ENCODE data around the gene ERF. TPM values are rescaled to one million over a fixed set of nuclear protein-coding genes. Genes with fewer than 3 reads are reported as not detected.
"Not testable (repeated sequence)": the region's sequence is repeated elsewhere in the genome, so short reads cannot be mapped to it uniquely, and the experiment has no call there.

ERF gene
- polyA plus RNA-seq, 12 donors, result 27.1 to 66.4 (median 32.7) TPM; not detected in 1

DNA sequence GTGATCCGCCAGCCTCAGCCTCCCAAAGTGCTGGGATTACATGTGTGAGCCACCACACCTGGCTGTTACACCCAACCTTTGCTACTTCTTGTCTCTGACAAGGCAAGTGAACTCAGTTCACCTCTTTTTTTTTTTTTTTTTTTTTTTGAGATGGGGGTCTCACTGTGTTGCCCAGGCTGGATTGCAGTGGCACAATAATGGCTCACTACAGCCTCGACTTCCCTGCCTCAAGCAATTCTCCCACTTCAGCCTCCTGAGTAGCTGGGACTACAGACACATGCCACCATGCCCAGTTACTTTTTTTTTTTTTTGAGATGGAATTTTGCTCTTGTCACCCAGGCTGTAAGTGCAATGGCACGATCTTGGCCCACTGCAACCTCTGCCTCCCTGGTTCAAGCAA is 2.9 kb upstream of the ERF start:
- not testable (repeated sequence) for DNase-seq

DNA sequence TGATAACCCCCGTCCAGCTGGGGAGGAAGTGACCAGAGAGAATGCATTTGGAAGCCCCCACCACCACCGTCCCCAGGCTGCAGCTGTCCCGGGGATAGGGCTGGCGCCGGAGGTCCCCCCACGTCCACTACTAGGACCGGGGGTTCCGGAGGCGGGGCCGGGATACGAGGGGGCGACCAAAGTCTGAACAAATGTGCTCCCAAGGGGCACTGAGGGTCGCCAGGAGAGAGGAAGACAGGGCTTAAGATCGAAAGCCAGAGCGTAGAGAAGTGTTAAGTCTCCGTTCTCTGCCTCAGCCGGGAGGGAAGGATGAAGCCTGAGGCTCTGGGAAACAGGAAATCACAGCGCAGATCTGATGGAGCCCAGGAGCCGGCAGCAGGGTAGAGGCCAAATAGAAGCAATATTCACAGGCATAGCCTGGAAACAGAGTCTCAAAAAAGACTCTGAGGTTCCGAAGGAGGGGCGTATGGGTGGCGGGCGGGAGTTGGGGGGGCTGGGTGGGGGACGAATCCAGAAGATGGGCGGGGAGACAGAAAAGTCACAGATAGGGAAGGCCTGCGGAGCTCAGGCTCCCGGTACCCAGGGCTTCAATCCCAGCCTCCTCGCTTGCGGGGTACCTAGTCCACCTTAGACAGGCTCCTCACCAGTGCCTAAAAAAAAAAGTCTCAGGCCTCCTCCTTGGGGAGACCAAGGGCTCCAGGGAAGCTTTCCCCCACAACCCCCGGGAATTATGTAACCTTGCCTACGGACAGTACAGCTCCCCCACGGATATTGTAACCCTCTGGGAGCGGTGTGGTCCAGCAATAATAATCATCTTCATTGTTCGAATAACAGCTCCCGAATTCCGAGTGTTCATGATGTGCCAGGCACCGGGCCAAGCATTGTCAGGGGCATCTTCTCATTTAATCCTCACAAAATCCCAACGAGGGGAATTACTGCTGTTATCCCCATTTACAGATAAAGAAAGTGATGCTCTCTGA is 1.1 kb upstream of the ERF start:
- peak; percentile 77 for DNase-seq

DNA sequence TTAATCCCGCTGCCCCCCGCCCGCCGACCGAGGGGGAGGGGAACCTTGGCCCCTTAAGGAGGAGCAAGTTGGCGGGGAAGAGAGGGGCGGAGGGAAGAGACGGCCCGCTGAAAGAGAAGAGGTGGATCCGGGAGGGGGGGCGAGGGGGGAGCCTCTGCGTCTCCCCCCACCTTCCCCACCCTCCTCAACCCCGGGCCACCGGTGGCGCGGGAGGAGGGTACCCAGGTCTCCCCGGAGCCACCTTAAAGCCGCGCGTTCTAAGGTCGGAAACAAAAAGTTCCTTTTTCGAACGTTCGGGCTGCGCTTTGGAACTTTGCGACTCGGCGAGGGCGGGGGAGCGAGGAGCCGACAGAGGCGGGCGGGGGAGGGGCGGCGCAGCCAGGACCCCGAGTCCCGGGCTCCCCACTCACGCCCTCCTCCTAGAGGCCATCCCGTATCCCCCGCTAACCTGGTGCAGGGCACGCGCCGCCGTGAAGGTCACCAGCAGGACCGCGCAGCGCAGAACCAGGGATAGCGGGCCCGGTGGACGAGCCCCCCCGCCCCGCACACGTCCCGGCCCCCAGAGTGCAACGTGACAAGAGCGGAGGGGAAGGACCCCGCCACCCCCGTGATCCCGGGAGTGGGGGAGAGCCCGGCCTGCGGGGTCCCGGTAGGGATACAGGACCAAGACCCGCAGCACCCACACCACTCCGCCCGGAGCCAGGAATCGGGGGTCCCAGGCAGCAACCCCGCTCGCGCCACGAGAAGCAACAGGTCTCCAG is 659 bp downstream of the ERF start:
- DNase-seq, result peak; percentile 85

DNA sequence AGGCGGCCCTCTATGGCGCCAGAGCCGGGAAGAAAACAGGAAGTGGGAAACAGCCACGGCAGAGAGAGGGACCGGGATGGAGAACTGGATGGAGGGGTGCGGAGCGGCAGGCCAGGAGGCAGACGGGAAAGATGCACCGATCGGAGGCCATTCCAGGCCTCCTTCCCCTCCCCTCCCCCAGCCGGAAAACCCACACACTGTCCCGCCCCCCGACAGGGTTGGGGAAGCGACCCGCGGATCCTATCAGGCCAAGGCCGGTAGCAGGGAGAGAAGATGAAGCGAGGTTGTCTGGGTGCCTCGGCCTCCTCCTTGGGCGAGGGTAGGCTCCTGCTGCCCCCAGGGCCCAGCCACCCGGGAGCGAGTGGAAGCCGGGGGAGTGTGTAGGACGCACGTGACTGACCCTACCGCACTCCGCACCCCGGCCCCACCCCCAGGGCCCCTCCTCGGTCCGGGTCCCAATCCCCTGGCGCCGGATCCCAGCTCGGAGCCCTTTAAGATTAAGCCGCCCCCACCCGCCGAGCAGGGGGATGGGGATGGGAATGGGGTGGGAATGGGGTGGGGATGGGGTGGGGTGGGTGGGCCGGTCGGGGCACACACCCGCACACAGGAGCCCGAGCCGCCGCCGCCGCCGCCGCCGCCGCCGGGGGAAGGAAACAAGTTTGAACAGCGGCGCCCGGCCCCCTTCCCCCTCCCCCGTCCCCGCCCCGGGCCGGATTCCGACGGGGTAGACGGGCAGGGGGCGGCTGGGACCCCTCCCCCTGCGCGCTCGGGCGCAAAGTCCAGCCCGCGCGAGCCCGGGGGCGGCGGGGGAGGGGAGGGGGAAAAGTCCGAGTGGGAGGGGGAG is 1.5 kb downstream of the ERF start:
- peak; percentile 59 for DNase-seq

DNA sequence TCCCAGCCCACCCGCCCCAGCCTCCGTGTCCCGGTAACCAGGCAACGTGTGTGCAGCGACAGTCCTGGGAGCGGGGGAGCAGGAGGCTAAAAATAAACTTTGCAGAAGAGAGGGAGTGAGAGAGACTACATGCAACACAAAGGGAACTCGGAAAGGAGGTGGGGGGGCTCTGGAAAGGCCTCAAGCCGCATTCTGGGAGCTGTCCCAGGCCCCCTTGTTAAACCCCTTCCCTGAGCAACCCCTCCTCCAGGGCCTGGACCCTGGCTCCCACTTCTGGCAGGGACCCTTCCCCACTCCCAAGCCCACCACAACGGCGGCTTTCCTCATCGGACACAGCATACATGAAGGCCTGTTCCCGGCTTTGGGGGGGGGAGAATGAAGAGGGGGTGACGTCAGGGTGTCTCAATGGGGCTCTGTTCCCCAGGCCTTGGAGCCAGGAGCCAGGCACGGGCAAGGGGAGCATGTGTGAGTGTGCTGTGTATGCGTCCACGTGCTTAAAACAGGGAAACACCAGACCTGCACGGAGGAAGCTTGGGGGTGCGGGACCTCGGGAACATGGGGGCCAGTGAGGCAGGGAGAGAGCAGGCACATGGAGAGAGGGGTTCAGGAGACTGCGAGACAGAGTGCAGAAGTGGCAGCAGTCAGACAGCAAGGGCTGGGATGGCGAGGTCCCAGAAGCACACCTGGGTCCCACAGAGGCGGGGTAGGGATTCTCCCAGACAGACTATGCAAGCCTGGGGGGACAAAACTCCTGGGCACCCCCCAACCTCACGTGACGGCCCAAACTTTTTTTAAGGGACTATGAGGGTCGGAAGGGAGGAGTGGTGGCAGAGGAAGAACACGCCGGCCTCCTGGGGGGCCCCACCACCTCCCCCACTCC is 2.3 kb downstream of the ERF start:
- no peak for DNase-seq

DNA sequence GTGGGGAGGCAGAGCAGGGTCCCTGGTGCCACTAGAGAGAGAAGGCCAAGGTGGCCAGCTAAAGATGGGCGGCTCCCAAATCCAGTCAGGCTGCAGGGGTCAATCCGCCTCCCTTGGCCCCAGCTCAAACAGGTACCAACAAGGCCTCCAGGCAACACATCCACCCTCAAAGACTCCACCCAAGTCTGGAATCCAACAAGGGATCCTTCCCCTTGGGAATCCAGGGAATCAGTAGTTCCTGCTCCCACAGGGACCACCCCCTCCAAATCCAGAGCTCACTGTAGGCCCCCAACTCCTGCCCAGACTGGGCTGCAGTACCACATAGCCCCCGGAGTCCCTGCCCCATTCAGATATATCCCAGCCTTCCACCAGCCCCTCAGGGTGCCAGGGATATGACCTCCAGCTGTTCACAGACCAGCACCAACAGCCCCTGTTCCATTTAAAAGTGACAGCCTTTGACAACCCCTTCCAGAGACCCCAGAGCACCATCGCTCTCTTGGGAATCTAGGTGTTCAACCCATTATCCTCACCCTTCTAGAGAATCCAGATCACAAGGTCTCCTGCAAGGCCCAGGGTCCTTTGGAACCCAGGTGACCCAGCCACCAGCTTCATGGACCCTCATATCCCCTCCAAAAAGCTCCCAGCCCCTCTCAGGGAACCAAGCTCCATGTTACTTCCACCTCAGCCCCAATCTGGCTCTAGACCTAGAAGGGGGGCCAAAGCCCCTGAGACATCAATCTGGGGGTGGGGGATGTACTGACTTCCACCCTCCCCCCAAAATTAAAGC is 3.2 kb downstream of the ERF start:
- no peak for DNase-seq

DNA sequence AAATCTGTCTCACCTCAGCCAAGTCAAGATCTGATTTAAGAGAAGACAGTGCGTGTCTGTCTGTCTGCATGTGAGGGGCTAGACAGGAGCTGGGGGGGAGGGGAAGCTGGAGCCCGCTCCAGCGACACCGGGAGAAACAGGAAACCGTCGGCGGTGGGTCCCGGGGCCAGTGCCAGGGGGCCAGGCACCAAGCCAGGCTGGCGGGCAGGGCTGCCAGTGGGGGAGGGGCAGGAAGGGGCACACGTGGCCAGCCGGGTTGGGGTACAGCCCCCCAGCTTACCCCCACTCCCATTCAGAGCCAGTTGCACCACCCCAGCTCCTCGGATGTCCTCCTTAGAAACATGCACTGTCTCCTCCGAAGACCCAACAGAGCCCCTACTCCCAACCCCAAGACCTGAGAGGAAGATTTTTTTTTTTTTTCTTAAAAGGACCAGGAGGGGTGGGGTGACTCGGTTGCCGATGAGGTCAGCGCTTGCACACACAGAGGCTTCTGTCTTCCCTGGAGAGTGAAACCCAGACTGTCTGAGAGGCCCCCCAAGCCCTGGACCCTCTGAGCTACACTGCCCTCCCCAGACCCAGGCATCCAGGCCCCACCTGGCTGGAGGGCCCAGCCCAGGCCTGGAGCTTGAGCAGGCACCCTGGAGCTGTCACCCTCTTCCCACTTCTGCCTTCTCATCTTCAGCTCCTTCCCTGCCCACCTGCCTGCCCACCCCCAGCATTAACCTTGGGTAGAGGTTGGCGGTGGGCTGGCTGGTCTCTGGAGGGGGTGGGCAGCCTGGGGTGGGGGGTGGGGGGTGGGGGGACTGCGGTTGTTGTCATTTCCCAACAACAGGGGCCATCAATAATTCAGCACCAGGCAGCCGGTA is 4.0 kb downstream of the ERF start:
- no peak for DNase-seq

DNA sequence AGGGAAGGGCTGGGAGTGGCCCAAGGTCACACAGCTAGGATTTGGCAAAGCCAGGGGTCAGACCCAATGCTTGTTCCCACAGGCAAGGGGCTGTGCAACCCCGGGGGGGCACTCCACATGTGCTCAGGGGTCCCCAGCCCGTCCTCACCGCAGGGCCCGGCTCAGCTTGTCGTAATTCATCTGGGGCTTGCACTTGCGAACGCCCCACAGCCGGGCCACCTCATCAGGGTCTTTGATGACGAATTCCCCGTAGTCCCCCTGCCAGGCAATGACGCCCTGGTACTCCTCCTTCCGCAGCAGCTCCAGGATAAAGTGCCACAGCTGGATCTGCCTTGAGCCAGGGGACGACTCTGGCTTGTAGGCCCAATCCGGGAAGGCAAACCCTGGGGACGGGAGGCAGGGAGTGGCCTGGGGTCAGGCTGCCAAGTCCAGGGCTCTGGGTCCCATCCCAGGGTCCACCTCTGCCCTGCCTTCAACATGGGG is 4.7 kb downstream of the ERF start:
- DNase-seq, result no peak

DNA sequence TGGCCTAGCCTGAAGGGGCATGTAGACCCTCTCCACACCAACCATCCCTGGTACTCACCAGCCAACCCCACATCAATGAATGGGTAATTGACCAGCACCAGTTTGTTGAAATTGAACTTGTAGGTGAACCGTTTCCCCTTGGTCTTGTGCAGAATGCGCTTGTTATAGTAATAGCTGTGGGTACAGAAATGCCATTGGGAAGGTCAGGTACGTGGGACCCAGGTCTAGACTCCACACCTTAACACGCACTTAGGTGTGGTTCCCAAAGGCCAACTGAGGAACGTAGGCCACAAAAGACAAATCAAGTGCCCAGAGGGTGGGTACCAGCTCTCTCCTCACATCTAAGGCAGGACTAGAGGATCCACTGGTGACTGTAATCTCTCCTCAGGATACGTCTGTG is 5.2 kb downstream of the ERF start:
- DNase-seq, result no peak

DNA sequence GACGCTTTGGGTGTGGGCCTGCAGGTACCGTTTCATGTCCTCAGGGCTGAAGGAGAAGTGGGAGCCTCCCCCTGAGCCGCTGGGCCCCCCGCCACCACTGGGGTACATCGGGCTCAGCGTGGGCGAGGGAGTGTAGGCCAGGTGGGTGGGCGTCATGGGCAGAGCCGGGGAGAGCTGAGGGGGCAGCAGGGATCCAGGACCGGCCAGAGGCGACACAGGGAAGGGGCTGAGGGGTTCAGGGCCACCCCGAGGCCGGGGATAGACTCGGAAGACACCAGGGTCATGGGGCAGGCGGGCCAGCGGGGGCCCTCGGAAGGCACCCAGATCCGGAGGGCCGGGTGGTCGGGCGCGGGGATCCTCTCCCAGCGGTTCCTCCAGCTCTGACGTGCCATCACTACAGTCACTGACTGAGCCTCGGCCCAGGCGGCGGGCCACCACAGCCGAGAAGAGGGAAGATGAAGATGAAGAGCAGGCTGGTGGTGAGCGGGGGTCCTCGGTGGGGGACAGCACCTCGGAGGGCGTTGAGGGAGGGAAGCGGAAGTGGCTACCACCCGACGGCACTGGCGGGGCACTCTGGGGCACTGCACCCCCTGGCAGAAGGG is 5.7 kb downstream of the ERF start:
- no peak for DNase-seq

DNA sequence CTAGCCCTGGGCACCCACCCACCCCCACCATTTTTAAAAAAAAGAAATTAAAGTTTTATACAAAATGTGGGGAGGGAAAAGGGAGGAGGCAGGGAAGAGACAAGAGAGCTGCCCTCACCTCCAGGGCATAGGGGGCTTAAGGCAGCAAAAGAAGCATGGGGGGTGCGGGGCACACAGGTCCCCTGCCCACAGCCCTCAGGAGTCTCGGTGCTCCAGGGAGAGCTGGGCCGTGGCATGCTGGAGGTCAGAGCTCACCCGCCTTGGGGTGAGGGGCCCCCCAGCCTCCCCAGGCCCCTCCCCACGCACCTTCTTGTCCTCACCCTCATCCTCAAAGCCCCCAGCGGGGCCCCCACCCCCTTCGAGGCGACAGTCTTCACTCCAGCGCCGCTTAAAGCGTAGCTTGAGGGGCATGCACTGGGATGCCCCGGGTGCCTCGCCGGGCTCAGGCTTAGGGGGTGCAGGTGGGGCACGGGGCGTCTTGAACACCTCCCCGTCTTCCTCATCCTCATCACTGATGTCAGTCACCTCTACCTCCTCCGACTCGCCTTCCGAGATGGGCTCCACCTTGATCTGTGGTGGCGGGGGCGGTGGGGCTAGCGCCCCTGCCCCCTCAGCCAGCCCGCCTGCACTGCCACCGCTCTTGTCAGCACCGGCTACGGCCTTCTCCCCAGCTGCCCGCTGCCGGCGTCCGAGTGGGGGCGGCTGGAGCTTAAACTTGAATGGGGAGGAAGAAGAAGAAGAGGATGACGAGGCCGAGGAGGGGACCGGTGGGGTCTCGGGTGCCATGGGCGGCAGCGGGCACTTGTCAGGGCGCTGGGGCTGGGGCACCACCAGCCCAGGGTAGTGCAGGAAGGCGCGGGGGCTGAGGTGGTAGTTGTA is 6.4 kb downstream of the ERF start:
- no peak for DNase-seq

DNA sequence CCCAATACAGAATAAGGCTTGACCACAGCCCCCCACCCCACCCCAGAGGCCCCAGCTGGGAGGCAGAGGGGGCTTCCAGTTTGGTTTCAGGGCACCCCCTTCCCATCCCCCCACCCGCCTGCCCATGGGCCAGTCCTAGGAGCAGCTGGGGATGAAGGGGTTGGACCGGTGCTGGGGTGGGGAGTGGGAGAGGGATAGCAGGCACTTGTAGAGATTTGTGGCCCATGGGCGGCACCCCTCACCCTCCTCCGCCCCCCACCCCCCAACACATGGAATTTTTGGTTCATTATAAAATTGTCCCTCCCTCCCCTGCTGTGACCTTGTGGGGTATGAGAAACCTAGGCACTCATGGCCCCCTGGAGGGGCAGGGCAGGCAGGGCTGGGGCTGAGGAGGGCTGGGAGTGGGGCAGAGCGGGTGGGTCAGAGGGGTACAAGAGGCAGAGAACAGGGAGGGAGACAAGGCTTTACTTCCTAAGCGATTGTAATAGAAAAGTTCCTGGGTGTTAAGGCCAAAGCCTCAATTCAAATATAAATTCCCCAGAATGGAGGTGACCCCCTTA is 7.2 kb downstream of the ERF start:
- no peak for DNase-seq

DNA sequence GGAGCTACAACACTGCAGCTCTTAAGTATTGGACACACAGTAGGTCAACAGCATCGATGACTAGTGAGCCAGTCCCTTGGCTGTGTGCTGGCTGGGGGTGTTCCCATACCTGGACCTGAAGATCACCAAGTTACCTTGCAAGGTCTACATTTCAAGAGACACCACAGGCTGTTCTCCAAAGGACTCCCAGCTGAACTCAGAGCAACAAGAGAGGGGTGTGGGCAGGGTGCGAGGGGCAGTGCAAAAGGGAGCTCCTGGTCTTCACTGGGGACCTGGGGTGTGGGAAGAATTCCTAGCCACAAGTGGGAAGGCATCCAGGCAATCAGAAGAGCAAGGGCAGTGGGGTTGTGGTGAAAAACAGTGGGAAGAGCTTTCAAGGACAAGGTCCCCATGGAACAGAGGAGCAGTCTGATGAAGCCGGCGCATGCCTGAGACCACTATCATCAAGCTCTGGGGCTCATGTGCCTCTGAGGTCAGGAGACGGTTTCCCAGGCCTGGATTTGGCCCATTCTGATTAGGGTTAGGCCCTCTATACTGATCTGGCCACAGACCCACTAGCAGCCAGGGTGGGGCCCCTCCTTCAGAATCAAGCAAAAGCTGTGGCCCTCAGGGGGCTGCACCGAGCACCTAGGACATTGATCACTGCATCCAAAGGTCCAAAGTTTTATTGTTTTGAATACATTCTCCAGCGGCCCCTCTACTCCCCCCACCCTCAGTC is 7.8 kb downstream of the ERF start:
- DNase-seq, result no peak

DNA sequence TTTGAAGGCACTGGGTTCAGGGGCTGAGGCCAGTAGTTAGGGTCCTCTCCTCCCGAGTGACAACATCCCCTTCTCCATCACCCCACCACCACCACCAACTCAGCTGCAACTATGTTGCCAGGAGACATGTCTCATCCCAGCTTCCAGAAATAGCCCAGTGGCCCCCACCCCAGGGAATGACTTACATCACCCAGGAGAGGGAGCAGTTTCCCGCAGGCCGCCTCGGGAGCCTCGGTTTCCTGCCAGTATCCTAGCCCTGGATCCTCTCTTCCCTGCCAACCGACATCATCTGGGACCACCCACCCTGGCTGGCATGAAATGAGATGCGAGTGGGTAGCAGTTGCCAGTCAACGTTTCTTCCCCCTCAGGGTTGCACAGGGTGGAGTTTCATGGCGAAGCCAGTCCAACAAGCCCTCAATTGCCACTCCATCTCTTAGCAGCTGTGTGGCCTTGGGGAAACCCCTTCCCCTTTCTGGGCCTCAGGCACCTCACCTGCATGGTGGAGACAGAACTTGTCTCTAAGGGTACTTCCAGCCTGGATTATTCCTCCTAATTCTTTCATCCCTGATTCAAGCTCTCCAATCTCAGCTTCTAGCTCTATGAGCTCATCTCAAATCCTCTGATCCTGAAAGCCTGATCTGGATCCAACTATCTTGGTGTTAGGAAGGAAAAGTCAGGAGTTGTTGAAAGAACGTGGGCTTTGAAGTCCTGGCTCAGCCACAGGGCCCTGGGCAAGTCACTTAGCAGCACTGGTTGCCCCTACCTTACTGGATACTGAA is 8.6 kb downstream of the ERF start:
- DNase-seq, result no peak

DNA sequence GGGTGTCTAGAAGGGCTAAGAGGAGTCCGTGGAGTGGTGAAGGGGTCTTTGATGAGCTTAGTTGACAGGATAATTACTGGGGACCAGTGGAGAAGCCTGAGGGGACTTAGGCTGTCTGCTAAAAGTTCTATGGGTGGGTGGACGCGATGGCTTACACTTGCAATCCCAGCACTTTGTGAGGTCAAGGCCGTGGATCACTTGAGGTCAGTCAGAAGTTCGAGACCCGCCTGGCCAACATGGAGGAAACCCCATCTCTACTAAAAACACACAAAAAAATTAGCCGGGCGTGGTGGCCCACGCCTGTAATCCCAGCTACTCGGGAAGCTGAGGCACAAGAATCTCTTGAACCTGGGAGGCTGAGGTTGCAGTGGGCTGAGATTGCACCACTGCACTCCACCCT is 9.7 kb downstream of the ERF start:
- DNase-seq, result no peak

All from muscle of arm (tissue), 12 donors.